PC-9 (cell line): Measurements from ENCODE around the gene PTPN18. TPM values are rescaled to one million over a fixed set of nuclear protein-coding genes. Genes with fewer than 3 reads are reported as not detected.

Source experiments
- BruUV-seq: library from RNA; stranded (reverse); fragments of 400-500 nt; replicated peaks from 2 replicates; lab custom pipeline; 2021; lab: Mats Ljungman, UMichigan
- CTCF ChIA-PET: fragments of 300-600 bp; sonication (Branson Sonifier 250); formaldehyde crosslinking; loops from one replicate; lab custom pipeline; 2022; ENCODE audit warnings: antibody characterized with exemption; lab: Charles Lee
- POLR2A ChIA-PET: fragments of 300-600 bp; sonication (Branson Sonifier 250); formaldehyde crosslinking; loops from one replicate; lab custom pipeline; 2022; ENCODE audit warnings: antibody characterized with exemption; ENCODE audit not compliant: unreplicated experiment; lab: Charles Lee
- DNase-seq, 2 experiments: peaks; one replicate each; pipeline versions ENCODE4 v3.0.0 to v3.0.0-alpha.2; 2015 to 2022; ENCODE audit warnings: mixed read lengths in 1 of 2
- H2AFZ ChIP-seq: fragments of 200-600 bp; sonication (generic); 2 replicates; pipeline ENCODE4 v1.8.1; 2017; ENCODE audit warnings: antibody characterized with exemption
- H3F3A ChIP-seq: fragments of 200-600 bp; sonication (generic); 2 replicates; pipeline ENCODE4 v1.8.1; 2017; ENCODE audit warnings: antibody characterized with exemption, mild to moderate bottlenecking, low read depth; ENCODE audit not compliant: insufficient read depth
- H3K27ac ChIP-seq: fragments of 200-600 bp; sonication (generic); 2 replicates; pipeline ENCODE4 v1.6.1; 2016; ENCODE audit warnings: mixed run types
- H3K27me3 ChIP-seq: fragments of 200-600 bp; sonication (generic); 2 replicates; pipeline ENCODE4 v1.6.1; 2016; ENCODE audit warnings: low read depth, mixed run types; ENCODE audit not compliant: insufficient read depth
- H3K36me3 ChIP-seq: fragments of 200-600 bp; sonication (generic); 2 replicates; pipeline ENCODE4 v1.6.1; 2016; ENCODE audit warnings: low read depth, mixed run types
- H3K4me1 ChIP-seq: fragments of 200-600 bp; sonication (generic); replicated peaks from 2 replicates; pipeline ENCODE4 v1.6.1; 2016; ENCODE audit warnings: mixed run types; ENCODE audit not compliant: insufficient read depth
- H3K4me2 ChIP-seq: fragments of 200-600 bp; sonication (generic); 2 replicates; pipeline ENCODE4 v1.6.1; 2017; ENCODE audit warnings: mixed run types
- H3K4me3 ChIP-seq: fragments of 200-600 bp; sonication (generic); 2 replicates; pipeline ENCODE4 v1.6.1; 2016; ENCODE audit warnings: mixed run types
- H3K79me2 ChIP-seq: fragments of 200-600 bp; sonication (generic); 2 replicates; pipeline ENCODE4 v1.6.1; 2017; ENCODE audit warnings: low read depth, mixed run types
- H3K9me2 ChIP-seq: fragments of 200-600 bp; sonication (generic); 2 replicates; pipeline ENCODE4 v1.8.1; 2017; ENCODE audit warnings: mild to moderate bottlenecking; ENCODE audit not compliant: insufficient read depth
- H3K9me3 ChIP-seq: fragments of 200-600 bp; sonication (generic); 2 replicates; pipeline ENCODE4 v1.8.1; 2016; ENCODE audit warnings: low read depth; ENCODE audit not compliant: insufficient read depth
- H4K20me1 ChIP-seq: fragments of 200-600 bp; sonication (generic); 2 replicates; pipeline ENCODE4 v1.8.1; 2017; ENCODE audit not compliant: insufficient read depth
- EZH2 ChIP-seq: fragments of 200-600 bp; sonication (generic); IDR thresholded peaks from 2 replicates; pipeline ENCODE4 v1.8.0; 2017; ENCODE audit warnings: antibody characterized with exemption, low read depth
- intact Hi-C: fragments of 100-400 bp; cut with micrococcal nuclease; formaldehyde crosslinking; loops from one replicate; pipeline ENCODE4 v1.10.0; 2022; ENCODE audit not compliant: unreplicated experiment
- total RNA-seq: library from RNA; stranded (reverse); gene quantifications from 2 replicates; pipeline ENCODE4 v1.2.3, GENCODE V29; 2021
- TF ChIP-seq, protein P1 (sequence below): fragments of 200-600 bp; sonication (generic); conservative IDR thresholded peaks from 2 replicates; pipeline ENCODE4 v1.6.1; 2017; ENCODE audit warnings: mixed run types, antibody characterized with exemption, mild to moderate bottlenecking, moderate library complexity

Gene PTPN18
- total RNA-seq, 1 experiment from 2014 or later, result 55.9 TPM

DNA sequence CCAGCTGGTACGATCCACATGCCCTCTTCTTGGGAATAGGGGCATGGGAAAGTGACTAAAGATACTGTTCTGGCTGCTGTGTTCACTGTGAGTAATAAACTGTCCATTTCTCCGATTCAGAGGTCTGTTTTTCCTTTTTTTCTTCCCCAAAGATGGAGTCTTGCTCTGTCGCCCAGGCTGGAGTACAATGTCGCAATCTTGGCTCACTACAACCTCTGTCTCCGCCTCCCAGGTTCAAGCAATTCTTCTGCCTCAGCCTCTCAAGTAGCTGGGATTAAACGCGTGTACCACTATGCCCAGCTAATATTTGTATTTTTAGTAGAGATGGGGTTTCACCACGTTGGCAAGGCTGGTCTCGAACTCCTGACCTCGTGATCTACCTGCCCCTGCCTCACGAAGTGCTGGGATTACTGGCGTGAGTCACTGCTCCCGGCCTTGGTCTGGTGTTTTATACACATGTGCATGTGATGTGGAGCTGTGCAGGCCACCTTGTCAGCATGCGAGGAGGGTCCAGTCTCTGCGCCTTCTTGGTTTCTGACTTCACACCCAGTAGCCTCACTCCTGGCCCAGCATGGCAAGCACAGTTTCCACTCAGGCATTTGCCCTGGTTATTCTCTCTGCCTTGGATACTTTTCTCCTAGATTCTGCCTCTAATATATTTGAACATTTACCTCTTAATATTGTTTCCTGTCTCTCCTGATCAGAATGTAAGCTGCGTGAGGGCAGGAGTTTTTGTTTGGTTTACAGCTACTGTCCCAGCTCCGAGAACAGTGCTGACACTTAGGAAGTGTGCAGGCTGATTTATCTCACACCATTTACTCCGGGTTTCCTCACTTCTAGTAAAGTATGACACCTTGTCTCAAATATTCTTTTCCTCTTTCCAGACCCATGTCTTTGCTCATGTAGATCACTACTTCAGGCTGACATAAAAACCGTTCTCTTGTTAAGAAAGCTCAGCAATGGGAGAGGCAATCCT lies 19.7 kb downstream of the PTPN18 start:
- ChIA-PET POLR2A (no interaction called here), CTCF (no interaction called here)
- Histone ChIP-seq H3K4me2 (no peak overlapping the region), H3K27ac (no peak overlapping the region), H3K4me3 (no peak overlapping the region), H4K20me1 (no peaks in the 10 kb centered on the region), H3K4me1 (0 out of 2 replicates have a peak, but pooled peaks cover 9% of the 10 kb centered on the region), H3K27me3 (no peaks in the 10 kb centered on the region), H3K9me3 (no peaks in the 10 kb centered on the region), H2AFZ (no peak overlapping the region), H3K79me2 (no peaks in the 10 kb centered on the region), H3K9me2 (no peaks in the 10 kb centered on the region), H3K36me3 (no peaks in the 10 kb centered on the region), H3F3A (no peaks in the 10 kb centered on the region)
- intact Hi-C loops, result no loop called here
- TF ChIP-seq, protein P1, sequence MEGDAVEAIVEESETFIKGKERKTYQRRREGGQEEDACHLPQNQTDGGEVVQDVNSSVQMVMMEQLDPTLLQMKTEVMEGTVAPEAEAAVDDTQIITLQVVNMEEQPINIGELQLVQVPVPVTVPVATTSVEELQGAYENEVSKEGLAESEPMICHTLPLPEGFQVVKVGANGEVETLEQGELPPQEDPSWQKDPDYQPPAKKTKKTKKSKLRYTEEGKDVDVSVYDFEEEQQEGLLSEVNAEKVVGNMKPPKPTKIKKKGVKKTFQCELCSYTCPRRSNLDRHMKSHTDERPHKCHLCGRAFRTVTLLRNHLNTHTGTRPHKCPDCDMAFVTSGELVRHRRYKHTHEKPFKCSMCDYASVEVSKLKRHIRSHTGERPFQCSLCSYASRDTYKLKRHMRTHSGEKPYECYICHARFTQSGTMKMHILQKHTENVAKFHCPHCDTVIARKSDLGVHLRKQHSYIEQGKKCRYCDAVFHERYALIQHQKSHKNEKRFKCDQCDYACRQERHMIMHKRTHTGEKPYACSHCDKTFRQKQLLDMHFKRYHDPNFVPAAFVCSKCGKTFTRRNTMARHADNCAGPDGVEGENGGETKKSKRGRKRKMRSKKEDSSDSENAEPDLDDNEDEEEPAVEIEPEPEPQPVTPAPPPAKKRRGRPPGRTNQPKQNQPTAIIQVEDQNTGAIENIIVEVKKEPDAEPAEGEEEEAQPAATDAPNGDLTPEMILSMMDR, result no peak
- no peak for TF ChIP-seq EZH2
- BruUV-seq, result no TSS peak
- DNase-seq, result no peak

DNA sequence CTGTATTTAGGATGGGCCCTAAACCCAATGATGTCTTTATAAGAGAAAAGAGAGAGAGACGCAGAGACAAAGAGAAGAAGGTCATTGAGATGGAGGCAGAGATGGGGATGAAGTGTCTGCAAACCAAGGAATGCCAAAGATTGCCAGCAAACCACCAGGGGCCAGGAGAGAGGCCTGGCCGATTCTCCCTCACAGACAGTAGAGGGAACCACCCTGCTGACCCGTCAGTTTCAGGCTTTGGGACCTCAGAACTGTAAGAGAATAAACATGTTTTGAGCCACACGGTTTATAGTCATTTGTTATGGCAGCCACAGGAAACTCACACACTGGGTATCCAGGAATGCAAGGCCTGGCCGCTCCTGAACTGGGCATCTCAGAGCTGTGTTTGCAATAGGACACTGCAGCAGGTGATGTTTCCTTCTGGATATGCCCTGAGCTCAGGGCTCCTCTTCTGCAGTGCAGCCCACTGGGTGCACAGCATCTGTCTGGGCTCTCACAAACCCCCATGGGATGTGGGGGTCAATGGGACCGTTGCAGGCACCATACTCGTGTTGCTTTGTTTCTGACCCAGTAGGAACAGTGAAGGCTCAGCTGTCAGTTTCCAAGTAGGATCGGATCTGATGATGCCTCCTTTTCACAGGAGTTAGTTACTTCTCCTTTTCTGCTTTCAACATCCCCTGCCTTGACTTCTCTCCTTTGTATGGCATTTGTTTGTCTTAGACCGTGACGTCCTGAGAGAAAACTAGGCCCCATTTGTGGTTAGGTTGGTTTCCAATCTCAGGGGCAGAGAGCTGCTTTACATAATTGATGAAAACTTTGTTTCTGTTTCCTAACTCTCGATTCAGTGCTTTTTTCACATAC lies 20.8 kb downstream of the PTPN18 start:
- H2AFZ ChIP-seq, result no peak overlapping the region
- CTCF ChIA-PET, result no interaction called here
- H3K27me3 ChIP-seq, result no peaks in the 10 kb centered on the region
- H3K4me1 ChIP-seq, result 0 out of 2 replicates have a peak, but pooled peaks cover 9% of the 10 kb centered on the region
- no peaks in the 10 kb centered on the region for H3F3A ChIP-seq
- TF ChIP-seq EZH2, result no peak
- TF ChIP-seq, protein P1, result no peak
- no peak overlapping the region for H3K4me3 ChIP-seq
- H3K9me3 ChIP-seq, result no peaks in the 10 kb centered on the region
- POLR2A ChIA-PET, result no interaction called here
- no peaks in the 10 kb centered on the region for H3K79me2 ChIP-seq
- H3K4me2 ChIP-seq, result no peak overlapping the region
- H4K20me1 ChIP-seq, result no peaks in the 10 kb centered on the region
- H3K9me2 ChIP-seq, result no peaks in the 10 kb centered on the region
- intact Hi-C loops, result no loop called here
- DNase-seq, result no peak
- H3K27ac ChIP-seq, result no peak overlapping the region
- no TSS peak for BruUV-seq
- H3K36me3 ChIP-seq, result no peaks in the 10 kb centered on the region

DNA sequence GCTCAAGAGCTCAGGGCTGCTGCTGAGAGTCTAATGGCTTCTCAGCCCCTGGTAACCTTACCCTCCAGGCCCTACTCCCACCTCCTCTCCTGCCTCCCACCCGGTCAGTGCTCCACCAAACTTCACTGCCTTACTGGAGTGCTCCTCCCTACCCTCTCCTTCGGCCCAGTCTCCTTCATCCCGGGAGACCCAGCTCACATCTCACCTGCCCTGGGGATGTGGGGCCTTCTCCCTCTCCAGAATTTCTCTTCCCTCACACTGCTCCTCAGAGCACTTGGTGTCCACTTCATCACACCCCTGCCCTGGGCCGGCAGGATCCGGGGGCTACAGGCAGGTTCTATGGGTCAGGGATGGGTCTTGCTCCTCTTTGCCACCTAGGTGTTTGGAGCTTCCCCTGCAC lies 21.6 kb downstream of the PTPN18 start:
- intact Hi-C loops, result no loop called here
- no peaks in the 10 kb centered on the region for H3K36me3 ChIP-seq
- H3K4me1 ChIP-seq, result 0 out of 2 replicates have a peak, but pooled peaks cover 9% of the 10 kb centered on the region
- TF ChIP-seq, protein P1, result no peak
- no peak for TF ChIP-seq EZH2
- no peaks in the 10 kb centered on the region for H4K20me1 ChIP-seq
- H3K27me3 ChIP-seq, result no peaks in the 10 kb centered on the region
- H3K79me2 ChIP-seq, result no peaks in the 10 kb centered on the region
- no peak overlapping the region for H3K4me2 ChIP-seq
- H2AFZ ChIP-seq, result no peak overlapping the region
- H3K27ac ChIP-seq, result no peak overlapping the region
- no peak for DNase-seq
- H3K9me3 ChIP-seq, result no peaks in the 10 kb centered on the region
- no TSS peak for BruUV-seq
- H3K9me2 ChIP-seq, result no peaks in the 10 kb centered on the region
- H3K4me3 ChIP-seq, result no peak overlapping the region
- H3F3A ChIP-seq, result no peaks in the 10 kb centered on the region
- POLR2A ChIA-PET, result no interaction called here
- CTCF ChIA-PET, result no interaction called here
